HG03064 (cell line): ENCODE data around the gene CYP27C1.

Source experiments
- ATAC-seq: cut with Tn5 transposase; IDR thresholded peaks from one replicate; pipeline ENCODE4 v1.9.1; 2021; ENCODE audit warnings: low read depth; ENCODE audit not compliant: unreplicated experiment

The CYP27C1 gene

GRCh38 chr2:127195140-127196074 is 24.7 kb downstream of the CYP27C1 start:
- no peak for ATAC-seq

GRCh38 chr2:127194447-127194846 is 25.7 kb downstream of the CYP27C1 start:
- ATAC-seq = no peak

GRCh38 chr2:127193967-127194280 is 26.2 kb downstream of the CYP27C1 start:
- ATAC-seq = no peak

- ATAC-seq = no peak
These were observed 26.7 kb downstream of the CYP27C1 start for GRCh38 chr2:127193164-127193966.

- ATAC-seq = no peak
These were observed 28.5 kb downstream of the CYP27C1 start for GRCh38 chr2:127191331-127192219.

GRCh38 chr2:127188797-127189196 is 31.3 kb downstream of the CYP27C1 start:
- no peak for ATAC-seq

GRCh38 chr2:127187831-127188230 is 32.3 kb downstream of the CYP27C1 start:
- ATAC-seq = no peak

- no peak for ATAC-seq
These were observed 32.9 kb downstream of the CYP27C1 start for GRCh38 chr2:127187081-127187775.

GRCh38 chr2:127185705-127186104 is 34.4 kb downstream of the CYP27C1 start:
- no peak for ATAC-seq

- ATAC-seq = no peak
These were observed 35.0 kb downstream of the CYP27C1 start for GRCh38 chr2:127185093-127185492.

- no peak for ATAC-seq
These were observed 36.3 kb downstream of the CYP27C1 start for GRCh38 chr2:127183771-127184170.

GRCh38 chr2:127182626-127183458 is 37.3 kb downstream of the CYP27C1 start:
- ATAC-seq = no peak

GRCh38 chr2:127181851-127182250 is 38.2 kb downstream of the CYP27C1 start:
- no peak for ATAC-seq

- no peak for ATAC-seq
These were observed 40.3 kb downstream of the CYP27C1 start for GRCh38 chr2:127179766-127180165.

GRCh38 chr2:127177617-127178263 is 42.4 kb downstream of the CYP27C1 start:
- no peak for ATAC-seq

- no peak for ATAC-seq
These were observed 43.5 kb downstream of the CYP27C1 start for GRCh38 chr2:127176371-127177311.

- ATAC-seq = no peak
These were observed 44.2 kb downstream of the CYP27C1 start for GRCh38 chr2:127175751-127176354.
